GM19240 (cell line): ENCODE data around the gene ZBTB7B.

Experiments used
- DNase-seq: peaks from one replicate; pipeline ENCODE4 v3.0.0; 2011; ENCODE audit warnings: low spot score; ENCODE audit not compliant: insufficient read length

Gene ZBTB7B

DNA sequence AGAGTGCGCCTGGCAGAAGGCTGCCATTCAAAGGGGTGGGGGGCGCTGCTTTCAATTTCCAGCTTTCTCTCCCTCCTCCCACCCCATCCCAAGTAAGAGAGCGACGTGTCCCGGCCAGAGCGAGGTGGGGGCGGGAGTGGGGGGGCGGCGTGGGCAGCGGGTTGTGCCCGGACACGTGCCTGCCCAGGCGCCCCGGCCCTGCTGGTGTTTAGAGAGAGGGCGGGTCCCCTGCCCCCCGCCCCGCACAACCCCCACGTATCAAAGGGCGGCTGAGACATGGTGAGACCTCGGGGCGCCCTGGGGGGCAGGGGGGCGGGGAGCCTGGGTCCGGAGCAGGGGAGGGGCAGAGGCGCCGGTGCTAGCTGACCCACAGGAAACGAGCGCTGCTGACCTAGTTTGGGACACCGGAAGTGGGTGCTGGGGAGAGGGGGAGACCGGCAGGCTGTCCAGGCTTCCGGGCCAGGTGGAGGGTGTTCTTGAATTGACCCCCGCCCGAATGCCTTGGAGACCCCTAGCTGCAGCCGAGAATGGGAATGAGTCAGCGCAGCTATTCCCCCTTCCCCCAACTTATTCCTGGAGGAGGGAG lies 1.3 kb downstream of the ZBTB7B start:
- DNase-seq, result no peak

DNA sequence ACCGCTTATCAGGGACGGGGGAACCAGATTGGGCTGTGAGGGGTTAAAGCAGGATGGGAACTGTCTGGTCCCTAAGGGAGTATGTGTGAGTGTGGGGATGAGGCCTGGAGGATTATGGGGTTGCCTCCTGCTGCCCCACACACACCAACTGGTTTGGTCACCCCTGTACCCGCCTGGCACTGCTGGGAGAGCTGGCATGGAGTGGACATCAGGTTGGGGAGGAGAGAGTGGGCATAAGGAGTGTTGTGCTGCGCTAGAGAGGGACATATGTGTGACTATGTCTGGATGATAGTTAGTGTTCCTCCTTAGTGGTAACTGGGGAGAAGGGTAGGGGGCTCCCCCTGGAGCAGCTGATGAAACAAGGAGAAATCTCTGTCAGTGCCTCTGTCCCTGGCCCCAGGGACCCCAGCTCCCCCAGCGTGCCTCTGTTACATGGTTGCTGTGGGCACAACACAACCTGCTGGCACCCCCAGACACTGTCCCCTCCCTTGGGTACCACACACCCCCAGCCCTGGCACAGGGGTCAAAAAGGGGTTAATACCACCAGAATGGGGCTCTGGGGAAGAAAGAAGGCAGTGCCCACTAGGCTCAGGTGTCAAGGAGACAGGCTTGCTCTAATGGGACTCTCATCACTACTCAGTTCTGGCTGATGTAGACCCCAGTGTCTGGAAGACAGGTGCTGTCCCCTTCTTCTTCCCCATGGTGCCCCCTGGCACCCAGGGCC lies 1.9 kb downstream of the ZBTB7B start:
- DNase-seq, result no peak

DNA sequence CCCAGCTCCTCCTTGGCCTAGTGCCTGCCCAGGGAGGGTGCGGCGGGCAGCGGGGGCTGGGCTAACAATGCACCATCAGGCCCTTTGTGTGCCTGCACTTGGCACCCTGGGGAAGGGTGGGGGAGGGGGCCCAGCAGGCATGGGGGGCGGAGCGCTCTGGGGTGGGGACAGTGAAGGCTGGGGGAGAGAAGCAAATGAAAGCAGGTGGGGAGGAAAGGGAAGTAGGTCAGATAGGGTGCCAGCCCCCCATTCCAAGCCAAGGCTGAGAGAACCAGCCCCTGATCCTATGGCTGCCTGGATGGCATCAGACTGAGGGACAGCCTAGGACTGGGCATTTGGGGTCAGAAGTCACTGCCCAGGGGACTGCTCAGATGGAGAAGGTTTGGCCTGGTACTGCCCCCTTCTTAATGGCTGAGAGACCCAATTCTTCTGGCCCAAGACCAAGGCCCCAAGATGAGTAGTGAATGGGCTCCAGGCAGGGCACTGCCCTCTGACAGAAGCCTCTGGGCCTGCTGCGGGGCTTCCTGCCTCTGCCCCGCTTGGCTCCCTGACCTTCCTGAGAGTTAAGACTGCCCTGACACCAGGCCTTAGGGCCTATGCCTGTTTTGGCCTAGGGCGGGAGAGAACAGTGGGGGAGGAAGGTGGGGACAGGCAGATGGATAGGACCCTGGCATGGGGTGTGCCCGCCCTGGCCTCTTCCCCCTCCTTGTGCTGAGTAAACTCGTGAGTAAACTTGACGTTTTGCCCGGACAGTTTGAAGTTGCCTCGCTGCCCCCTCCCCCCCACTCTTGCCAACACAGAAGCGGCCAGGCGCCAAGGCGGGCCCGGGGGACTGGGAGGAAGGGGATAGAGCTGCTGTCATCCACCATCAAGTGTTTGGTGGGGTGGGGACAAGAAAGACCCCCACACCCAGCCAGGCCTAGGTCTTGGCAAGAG lies 2.7 kb downstream of the ZBTB7B start:
- no peak for DNase-seq

DNA sequence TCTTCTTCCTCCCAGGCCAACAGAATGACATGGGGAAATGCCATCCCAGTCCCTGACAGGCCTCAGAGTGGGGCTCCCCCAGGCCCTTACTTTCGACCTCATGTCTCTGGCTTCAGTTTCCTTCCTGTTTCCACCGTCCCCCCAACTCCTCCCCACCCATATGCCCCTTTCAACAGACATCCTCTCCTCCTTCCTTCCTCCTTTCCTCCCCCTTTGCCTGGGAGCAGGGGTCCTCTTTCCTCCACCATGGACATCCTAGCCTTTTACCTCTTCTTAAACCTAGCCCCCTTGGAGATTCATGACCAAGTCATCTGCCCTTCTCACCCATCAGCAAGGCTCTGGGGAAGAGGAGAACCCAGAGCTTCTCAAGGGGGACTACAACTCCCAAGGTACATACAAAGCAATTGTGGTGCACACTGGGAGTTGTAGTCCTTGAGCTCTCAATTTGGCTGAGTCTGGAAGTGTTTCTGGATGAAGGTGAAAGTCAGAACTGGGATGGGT lies 4.0 kb downstream of the ZBTB7B start:
- no peak for DNase-seq

DNA sequence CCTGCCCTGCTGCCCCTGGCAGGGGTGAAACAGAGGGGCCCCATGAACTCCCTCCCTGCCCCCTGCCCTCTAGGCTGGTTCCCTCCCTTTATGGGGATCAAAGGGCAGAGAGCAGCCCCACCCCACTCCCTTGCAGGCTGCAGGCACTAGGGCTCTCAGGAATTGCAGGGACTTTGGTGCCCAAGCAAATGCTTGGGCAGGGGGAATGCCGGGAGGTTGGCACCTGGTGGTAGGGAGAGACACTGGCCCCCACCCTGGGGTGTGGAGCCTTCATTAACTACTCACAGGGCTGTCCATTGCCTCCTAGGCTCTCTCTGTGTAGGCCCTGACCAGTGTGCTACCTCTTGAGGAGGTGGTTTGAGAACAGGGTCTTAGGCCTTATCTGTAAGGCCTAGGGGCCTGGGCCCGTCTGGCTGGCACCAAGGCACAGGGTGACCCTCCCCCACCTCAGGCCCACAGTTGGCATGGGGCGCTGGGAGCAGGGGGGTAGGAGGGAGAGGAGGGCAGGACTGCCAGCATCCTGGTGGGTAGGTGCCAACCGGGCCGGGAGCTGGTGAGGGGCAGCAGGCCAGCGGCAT lies 4.7 kb downstream of the ZBTB7B start:
- DNase-seq, result no peak

DNA sequence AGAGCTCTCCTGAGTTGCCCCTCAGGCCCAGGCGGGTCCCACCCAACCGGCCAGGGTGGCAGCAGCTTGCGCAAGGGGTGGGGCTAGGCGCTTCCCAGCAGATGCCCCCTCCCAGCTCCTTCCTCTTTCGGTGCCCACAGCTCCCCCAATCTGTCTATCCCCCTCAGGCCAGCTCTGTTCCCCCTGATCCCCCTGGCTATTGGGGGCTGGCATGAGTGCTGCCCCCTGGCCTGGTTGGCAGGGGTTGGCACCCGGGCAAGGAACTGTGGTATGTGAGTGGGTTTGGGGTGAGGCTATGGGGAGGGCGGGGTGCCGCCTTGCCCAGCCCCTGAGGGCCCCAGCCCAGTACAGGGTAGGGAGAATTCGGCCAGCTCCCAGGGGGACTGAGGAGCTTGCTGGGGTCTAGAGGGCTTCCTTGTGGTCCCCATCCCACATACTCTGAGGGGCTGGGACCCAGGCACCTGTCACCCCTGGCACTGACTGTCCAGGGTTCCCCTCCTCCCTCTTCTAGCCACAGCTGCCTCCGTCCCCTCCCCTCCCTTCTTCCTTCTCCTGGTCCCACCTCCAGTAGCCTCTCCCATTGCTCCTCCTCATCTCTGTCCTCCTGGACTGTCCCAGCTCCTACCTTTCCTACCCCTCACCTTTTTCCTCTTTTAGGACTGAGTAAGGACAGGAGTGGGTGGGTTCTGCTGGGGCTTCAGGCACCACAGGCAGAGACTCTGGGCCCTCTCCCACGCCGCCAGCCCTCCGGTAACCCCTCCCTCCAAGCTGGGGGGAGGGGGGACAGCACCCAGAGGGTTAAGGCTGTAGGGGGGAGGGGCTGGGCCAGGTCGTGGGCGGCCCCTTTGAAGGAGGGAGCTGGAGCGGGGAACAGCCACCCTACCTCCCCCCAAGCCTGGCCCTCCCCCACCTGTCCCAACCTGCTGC lies 5.7 kb downstream of the ZBTB7B start:
- DNase-seq, result no peak

DNA sequence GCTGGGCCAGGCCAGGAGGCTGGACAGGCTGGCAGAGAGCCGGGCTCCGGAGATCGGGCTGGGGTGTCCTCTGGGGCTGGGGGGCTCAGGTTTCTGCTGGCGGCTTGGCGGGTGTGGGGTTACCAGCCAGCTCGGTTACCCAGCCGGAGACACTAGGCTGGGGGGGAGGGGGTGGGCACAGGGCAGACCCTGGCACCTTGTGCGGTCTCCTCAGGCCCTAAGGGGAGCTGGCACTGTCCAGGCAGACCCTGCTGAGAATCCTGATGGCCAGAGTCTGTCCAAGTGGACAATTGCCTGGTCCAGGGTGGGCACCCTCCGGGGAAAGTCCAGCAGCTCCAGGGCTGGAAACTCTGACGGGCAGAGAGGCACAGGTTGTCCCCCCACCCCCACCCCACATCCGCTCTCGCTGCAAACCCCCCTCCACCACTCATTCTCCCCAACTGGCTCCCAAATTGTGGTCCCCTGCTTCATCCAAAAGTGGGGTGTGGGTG lies 6.7 kb downstream of the ZBTB7B start:
- no peak for DNase-seq

DNA sequence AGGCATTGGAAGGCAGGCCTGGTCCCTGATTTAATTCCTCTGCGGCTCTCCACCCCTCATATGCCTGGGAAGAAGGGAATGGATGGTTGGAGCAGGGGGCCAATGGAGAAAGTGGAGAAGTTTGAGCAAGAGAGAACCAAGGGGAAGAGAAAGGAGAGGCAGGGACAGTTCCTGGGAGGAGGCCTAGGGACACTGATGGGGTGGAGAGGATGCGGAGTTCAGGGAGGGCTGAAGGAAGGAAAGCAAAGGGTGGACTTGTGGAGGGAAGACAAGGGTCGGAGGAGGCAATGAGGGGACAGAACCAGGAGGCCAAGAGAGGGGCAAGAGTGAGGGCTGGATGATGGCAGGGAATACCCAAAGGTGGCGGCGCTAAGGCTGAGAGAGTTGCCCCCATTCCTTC lies 7.1 kb downstream of the ZBTB7B start:
- no peak for DNase-seq

DNA sequence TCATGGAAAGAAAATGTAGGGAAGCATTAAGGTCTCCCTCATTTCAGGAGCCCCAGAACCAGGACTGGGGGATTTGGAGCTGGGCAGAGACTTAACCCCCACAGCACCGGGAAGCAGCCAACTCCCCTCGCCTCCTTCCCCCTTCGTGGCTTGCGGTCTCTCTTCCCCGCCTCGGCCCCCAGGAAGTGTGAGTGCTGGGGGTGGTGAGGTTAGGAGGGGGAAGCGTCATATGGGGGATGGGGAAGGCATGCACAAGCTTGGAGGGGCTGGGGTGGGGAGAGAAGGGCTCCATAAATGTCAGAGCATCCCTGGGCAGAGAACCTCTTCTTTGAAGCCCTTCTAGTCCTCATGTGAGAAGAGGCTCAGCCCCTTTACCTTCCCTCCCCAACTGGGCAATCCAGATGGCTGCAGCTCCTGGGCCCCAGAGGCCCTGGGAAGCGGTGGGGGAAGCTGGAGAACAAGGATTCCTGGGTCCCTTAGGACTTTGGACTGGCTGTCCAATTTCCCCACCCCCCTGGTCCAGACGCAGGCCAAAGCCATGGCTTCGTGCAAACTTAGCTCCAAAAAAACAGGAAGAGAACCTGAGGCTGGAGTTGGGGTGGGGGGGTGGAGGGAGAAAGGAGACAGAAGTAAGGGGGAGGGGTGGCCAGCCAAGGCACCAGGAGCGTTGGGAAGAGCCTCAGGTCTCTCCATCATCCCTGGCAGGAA lies 7.8 kb downstream of the ZBTB7B start:
- DNase-seq, result no peak

DNA sequence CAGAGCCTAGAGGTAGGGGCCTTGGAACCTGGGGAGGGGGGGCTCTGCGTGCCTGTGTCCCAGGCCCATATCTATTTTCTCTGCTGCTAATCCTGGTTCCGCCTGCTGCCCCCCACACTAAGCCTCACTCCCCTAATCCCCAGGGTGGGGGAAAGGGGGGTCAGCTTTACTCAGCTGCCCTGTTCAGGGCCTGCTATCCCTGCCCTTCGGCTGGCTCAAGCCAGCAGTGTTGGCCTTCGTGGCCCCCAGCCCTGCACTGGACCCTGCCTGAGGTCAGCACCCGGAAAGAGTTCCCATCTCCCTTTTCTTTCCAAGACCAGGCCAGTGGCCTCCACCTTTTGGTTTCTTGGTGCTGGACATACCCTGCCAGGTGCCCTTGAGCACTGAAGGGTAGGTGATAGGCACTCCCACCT lies 8.4 kb downstream of the ZBTB7B start:
- DNase-seq, result no peak

DNA sequence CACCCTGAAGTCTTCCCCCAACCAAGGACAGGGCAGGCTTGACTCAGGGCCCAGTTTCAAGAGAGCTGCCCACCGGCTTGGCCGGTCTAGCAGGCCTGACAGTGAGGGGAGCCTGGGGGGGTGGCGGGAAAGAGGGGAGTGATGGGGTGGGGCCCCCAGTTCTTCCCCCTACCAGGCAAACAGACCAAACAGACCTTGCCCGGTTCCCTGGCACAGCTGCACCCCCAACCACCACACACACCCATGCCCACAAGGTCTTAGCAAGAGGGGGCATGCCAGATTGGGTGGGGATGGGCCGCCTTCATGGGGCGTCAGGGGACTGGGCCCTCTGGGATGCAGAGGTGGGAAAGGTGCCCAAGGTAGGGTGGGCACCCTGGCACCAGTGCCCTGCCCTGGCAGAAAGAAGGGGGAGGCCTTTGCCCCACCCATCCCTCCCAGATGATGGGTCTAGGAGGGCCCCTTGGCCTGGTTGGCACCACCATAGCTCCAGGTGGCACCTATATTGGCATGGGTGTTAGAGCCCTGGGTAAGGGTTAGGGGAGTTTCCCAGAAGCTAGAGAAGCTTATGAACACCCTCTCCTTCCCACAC lies 8.9 kb downstream of the ZBTB7B start:
- no peak for DNase-seq

DNA sequence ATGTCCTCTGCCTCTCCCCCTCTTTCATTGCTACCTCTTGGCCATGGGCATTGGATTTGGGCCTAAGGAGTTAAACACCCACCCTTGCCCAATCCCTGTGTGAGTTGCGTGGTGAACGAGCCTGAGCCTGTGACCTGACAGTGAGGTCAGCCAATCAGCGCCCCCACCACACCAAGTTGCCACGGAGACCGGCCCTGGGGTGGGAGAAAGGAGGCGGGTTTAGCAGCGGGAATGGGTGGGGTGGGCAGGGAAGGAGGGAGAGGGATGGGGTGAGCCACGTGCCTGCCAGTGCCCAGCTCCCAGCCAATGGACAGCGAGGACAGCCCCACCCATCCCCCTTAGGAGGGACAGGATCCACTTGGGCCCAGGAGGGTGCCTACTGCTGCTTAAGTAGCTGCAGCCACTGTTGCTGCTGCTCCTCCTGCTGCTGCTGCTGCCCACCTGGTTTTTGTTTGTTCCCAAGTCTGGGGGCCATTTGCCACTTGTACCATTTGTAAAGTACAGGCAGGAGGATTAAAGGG lies 9.5 kb downstream of the ZBTB7B start:
- no peak for DNase-seq

DNA sequence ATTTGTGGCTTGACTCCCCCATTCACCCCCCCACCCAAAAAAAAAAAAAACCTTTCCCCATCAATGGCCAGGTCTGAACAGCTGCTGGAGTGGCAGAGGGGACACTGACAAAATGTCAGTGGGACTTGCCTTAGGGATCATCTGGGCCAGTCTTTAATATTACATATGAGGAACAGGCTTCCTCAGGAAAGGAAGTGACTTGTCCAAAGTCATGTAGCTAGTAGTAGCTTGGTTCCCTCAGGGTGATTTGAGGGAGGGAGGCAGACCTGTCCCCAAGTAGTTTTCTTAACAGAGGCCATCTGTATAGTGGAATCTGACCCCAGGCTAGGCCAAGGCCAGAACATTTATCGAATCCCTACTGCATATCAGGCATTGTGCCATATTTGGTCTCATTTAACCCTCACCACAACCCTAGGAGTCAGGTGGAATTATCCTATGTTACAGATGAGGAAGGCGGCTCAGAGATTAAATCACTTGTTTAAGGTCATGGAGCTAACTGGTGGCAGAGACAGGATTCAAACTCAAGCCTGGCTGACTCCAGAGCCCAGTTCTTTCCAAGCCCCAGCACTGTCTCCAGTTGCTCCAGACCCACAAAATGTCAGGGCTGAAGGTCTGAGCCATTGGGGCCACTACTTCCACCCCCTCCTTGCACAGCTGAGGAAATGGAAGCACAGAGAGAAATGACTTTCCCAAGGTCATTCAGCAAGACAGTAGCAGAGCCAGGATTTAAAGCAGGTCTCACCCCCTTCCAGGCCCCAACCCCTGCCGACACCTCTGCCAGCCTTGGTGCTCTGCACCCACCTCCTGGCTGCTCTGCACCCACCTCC lies 10.4 kb downstream of the ZBTB7B start:
- no peak for DNase-seq

DNA sequence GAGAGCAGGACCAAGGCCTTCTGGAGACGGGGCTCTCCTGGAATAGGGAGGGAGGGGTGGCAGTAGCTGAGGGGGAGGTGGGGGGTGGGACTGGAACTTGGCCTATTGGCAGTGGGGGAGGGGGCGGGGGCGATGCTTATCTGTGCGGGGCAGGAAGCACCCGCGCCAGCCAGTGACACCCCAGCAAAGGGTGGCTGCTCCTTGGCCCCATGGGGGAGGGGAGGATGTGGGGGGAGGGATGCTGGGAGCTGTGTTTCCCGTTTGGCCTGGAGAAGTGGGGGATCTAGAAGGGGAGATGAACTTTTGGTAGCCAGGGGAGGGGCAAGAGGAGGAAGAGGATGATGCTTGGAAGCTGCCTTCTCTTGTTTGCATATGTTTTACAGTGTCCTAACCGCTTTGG lies 11.0 kb downstream of the ZBTB7B start:
- DNase-seq, result no peak

DNA sequence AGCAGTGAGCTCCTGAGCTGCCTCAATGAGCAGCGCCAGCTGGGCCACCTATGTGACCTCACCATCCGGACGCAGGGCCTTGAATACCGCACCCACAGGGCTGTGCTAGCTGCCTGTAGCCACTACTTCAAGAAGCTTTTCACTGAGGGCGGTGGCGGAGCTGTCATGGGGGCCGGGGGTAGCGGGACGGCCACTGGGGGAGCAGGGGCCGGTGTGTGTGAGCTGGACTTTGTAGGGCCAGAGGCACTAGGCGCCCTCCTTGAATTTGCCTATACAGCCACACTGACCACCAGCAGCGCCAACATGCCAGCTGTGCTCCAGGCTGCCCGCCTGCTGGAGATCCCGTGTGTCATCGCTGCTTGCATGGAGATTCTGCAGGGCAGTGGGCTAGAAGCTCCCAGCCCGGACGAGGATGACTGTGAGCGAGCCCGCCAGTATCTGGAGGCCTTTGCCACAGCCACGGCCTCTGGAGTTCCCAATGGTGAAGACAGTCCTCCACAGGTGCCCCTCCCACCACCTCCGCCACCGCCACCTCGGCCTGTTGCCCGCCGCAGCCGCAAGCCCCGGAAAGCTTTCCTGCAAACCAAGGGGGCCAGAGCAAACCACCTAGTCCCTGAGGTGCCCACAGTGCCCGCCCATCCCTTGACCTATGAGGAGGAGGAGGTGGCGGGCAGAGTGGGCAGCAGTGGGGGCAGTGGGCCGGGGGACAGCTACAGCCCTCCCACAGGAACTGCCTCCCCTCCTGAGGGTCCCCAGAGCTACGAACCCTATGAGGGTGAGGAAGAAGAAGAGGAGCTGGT lies 12.3 kb downstream of the ZBTB7B start:
- no peak for DNase-seq

DNA sequence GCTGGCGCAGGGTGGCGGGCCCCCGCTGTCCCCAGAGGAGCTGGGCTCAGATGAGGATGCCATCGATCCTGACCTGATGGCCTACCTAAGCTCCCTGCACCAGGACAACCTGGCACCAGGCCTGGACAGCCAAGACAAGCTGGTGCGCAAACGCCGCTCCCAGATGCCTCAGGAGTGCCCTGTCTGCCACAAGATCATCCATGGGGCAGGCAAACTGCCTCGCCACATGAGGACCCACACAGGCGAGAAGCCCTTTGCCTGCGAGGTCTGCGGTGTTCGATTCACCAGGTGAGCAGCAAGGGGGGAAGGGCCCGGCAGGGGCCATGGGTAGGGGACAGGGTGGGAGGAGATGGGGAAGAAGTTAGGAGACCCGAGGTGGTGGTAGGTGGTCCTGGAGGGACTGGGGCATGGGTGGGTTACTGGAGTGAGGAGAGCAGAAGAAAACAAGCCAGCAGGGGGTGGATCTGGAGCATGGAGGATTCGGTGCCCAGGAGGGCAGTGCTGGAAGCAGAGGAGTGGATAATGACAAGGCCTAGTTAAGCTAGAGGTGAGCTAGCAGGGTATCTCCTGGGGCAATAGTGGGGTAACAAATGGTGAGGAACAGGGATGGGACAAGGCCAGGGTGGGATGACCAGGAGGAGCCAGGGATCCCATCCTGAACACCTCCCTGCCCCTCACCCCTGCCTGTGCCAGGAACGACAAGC lies 13.1 kb downstream of the ZBTB7B start:
- DNase-seq, result no peak
